HepG2 (cell line): ENCODE measurements around the gene ETV5. TPM values are rescaled to one million over a fixed set of nuclear protein-coding genes. Genes with fewer than 3 reads are reported as not detected.

Experiments used
- DR1 ChIP-seq: sonication (generic); formaldehyde crosslinking; IDR thresholded peaks from 2 replicates; pipeline ENCODE4 v1.8.0; 2021; ENCODE audit warnings: mild to moderate bottlenecking, missing genetic modification reagents, inconsistent platforms
- FOSL2 ChIP-seq: sonication (generic); formaldehyde crosslinking; IDR thresholded peaks from 2 replicates; pipeline ENCODE4 v1.4.0; 2020; ENCODE audit warnings: missing genetic modification reagents
- HMGXB4 ChIP-seq, 2 experiments: sonication (generic) in 1 of 2; formaldehyde crosslinking in 1 of 2; IDR thresholded peaks; 2 replicates each; pipeline versions ENCODE4 v1.4.0 to v1.6.1; 2018 to 2020; ENCODE audit warnings: missing genetic modification reagents in 2 of 2, borderline replicate concordance in 1 of 2, low read depth in 1 of 2, mild to moderate bottlenecking in 1 of 2, missing biosample characterization in 1 of 2
- NCOA2 ChIP-seq: sonication (generic); formaldehyde crosslinking; IDR thresholded peaks from 2 replicates; pipeline ENCODE4 v1.8.0; 2022; ENCODE audit warnings: inconsistent platforms
- NR1H2 ChIP-seq: sonication (generic); formaldehyde crosslinking; IDR thresholded peaks from 2 replicates; pipeline ENCODE4 v1.8.1; 2022; ENCODE audit warnings: low read depth, missing genetic modification reagents, borderline replicate concordance
- ONECUT2 ChIP-seq: sonication (generic); formaldehyde crosslinking; IDR thresholded peaks from 2 replicates; pipeline ENCODE4 v1.4.0; 2020; ENCODE audit warnings: missing genetic modification reagents
- PRDM15 ChIP-seq: sonication (generic); formaldehyde crosslinking; IDR thresholded peaks from 2 replicates; pipeline ENCODE4 v1.4.0; 2020; ENCODE audit warnings: missing genetic modification reagents
- RBM22 ChIP-seq: fragments of 200-400 bp; formaldehyde crosslinking; optimal IDR thresholded peaks from 2 replicates; pipeline ENCODE3; 2017; ENCODE audit warnings: mild to moderate bottlenecking, low read length, moderate library complexity
- SNRNP70 ChIP-seq: fragments of 200-400 bp; formaldehyde crosslinking; IDR thresholded peaks from 2 replicates; pipeline ENCODE4 v1.6.1; 2017; ENCODE audit warnings: mild to moderate bottlenecking, low read depth, low read length, moderate library complexity
- XRCC5 ChIP-seq: fragments of 200-400 bp; formaldehyde crosslinking; optimal IDR thresholded peaks from 2 replicates; pipeline ENCODE3; 2017; ENCODE audit warnings: mild to moderate bottlenecking, low read length
- ZBTB7A ChIP-seq: sonication (generic); formaldehyde crosslinking; IDR thresholded peaks from 2 replicates; pipeline ENCODE4 v1.8.0; 2022; ENCODE audit warnings: mild to moderate bottlenecking, missing genetic modification reagents
- ZBTB8A ChIP-seq: sonication (generic); formaldehyde crosslinking; IDR thresholded peaks from 2 replicates; pipeline ENCODE4 v1.4.0; 2020; ENCODE audit warnings: mild to moderate bottlenecking, low read depth, missing genetic modification reagents, borderline replicate concordance
- ZMAT5 ChIP-seq: sonication (generic); formaldehyde crosslinking; IDR thresholded peaks from 2 replicates; pipeline ENCODE4 v1.5.0; 2020; ENCODE audit warnings: mild to moderate bottlenecking, low read depth, missing genetic modification reagents, borderline replicate concordance
- ZMYM4 ChIP-seq: sonication (generic); formaldehyde crosslinking; IDR thresholded peaks from 2 replicates; pipeline ENCODE4 v1.8.1; 2023; ENCODE audit warnings: mild to moderate bottlenecking, missing genetic modification reagents
- ZNF512 ChIP-seq: sonication (generic); formaldehyde crosslinking; IDR thresholded peaks from 2 replicates; pipeline ENCODE4 v1.4.0; 2020; ENCODE audit warnings: mild to moderate bottlenecking, missing genetic modification reagents
- ZNF562 ChIP-seq: sonication (generic); formaldehyde crosslinking; IDR thresholded peaks from 2 replicates; pipeline ENCODE4 v1.8.0; 2022; ENCODE audit warnings: missing genetic modification reagents, borderline replicate concordance
- ZNF704 ChIP-seq: sonication (generic); formaldehyde crosslinking; IDR thresholded peaks from 2 replicates; pipeline ENCODE4 v1.8.1; 2023; ENCODE audit warnings: mild to moderate bottlenecking, inconsistent platforms, moderate library complexity, missing genetic modification reagents, borderline replicate concordance
- ZNF766 ChIP-seq: sonication (generic); formaldehyde crosslinking; IDR thresholded peaks from 2 replicates; pipeline ENCODE4 v1.5.0; 2020; ENCODE audit warnings: missing genetic modification reagents, borderline replicate concordance
- ZNF773 ChIP-seq: sonication (generic); formaldehyde crosslinking; IDR thresholded peaks from 2 replicates; pipeline ENCODE4 v1.4.0; 2020; ENCODE audit warnings: missing genetic modification reagents, borderline replicate concordance
- ZNF776 ChIP-seq: sonication (generic); formaldehyde crosslinking; IDR thresholded peaks from 2 replicates; pipeline ENCODE4 v1.4.0; 2020; ENCODE audit warnings: mild to moderate bottlenecking, missing genetic modification reagents
- ZNF891 ChIP-seq: sonication (generic); formaldehyde crosslinking; IDR thresholded peaks from 2 replicates; pipeline ENCODE4 v1.5.0; 2020; ENCODE audit warnings: mild to moderate bottlenecking, missing genetic modification reagents
- polyA plus RNA-seq, 8 experiments: library from polyadenylated mRNA; depleted of rRNA in 3 of 8; stranded (reverse) in 7 of 8; unstranded in 1 of 8; fragments of >200 nt; fragmentation: Illumina TruSeq in 4 of 8; extraction: Trizol in 4 of 8; gene quantifications; 2 replicates each; pipeline versions ENCODE4 v1.2.1 to v1.2.3, GENCODE V29; 2011 to 2016; ENCODE audit warnings: low read depth in 4 of 8, missing spikeins in 1 of 8, mixed read lengths in 1 of 8; ENCODE audit not compliant: insufficient read depth in 1 of 8
- total RNA-seq, 5 experiments: library from RNA; depleted of rRNA; stranded (reverse); fragments of >200 nt; fragmentation: Illumina TruSeq; extraction: Trizol; gene quantifications; 2 replicates each; pipeline ENCODE4 v1.2.3, GENCODE V29; 2016; ENCODE audit warnings: low read depth in 1 of 5

The ETV5 gene
- total and polyA plus RNA-seq, 2 of the 13 experiments (the other 11 are each of a cell fraction or from before 2014, with no cell fraction given), result 52.9 to 57.2 TPM

- TF ChIP-seq ZNF776 (CRISPR knock-in tag), result no peak
- TF ChIP-seq ZBTB7A, result peak; percentile 70; the same call in 1 of the 2 replicates
- TF ChIP-seq PRDM15 (CRISPR knock-in tag), result no peak
- TF ChIP-seq ZNF512 (CRISPR knock-in tag), result no peak
- TF ChIP-seq ZBTB8A (CRISPR knock-in tag), result no peak
- TF ChIP-seq ZMYM4 (CRISPR knock-in tag), result peak; percentile 57
- no peak for TF ChIP-seq RBM22
- TF ChIP-seq ZNF766 (CRISPR knock-in tag), result no peak
- TF ChIP-seq ONECUT2 (CRISPR knock-in tag), result no peak
- no peak for TF ChIP-seq ZNF773 (CRISPR knock-in tag)
- TF ChIP-seq HMGXB4 (CRISPR knock-in tag; IDR thresholded peaks at IDR 0.05; ENCODE audit: borderline replicate concordance in 1 of 2, low read depth in 1 of 2), result peak in 1 of 2 experiments; percentile 40; a peak in 1 of 4 replicates
- no peak for TF ChIP-seq NCOA2
- peak; percentile 22; the same call in 1 of the 2 replicates for TF ChIP-seq FOSL2 (CRISPR knock-in tag)
- no peak for TF ChIP-seq DR1 (CRISPR knock-in tag)
- no peak for TF ChIP-seq ZNF891
- no peak for TF ChIP-seq NR1H2 (CRISPR knock-in tag)
- TF ChIP-seq ZNF562 (CRISPR knock-in tag), result no peak
- no peak for TF ChIP-seq XRCC5
- no peak for TF ChIP-seq SNRNP70
- TF ChIP-seq ZMAT5 (CRISPR knock-in tag), result no peak
- TF ChIP-seq ZNF704, result no peak
These were observed 15.5 kb downstream of the ETV5 start (continued) for GRCh38 chr3:186093271-186093900.
